Mesenchymal stem cell (in vitro differentiated cells and primary cell): ENCODE measurements around the gene FRZB.

Source experiments
- DNase-seq: peaks from one replicate; pipeline ENCODE4 v3.0.0-alpha.2; 2013
- H2AFZ ChIP-seq: one replicate; pipeline ENCODE4 v1.6.1; 2013; ENCODE audit warnings: low read depth, mild to moderate bottlenecking, control low read depth, inconsistent platforms, low read length, moderate library complexity
- H2AK5ac ChIP-seq: 2 replicates; pipeline ENCODE4 v1.6.1; 2013; ENCODE audit warnings: low read length, moderate library complexity, mild to moderate bottlenecking, inconsistent platforms; ENCODE audit not compliant: severe bottlenecking
- H2BK120ac ChIP-seq: one replicate; pipeline ENCODE4 v1.6.1; 2013; ENCODE audit warnings: low read depth, mild to moderate bottlenecking, inconsistent platforms, low read length, moderate library complexity
- H2BK12ac ChIP-seq, 2 experiments: one replicate each; pipeline ENCODE4 v1.6.1; 2013; ENCODE audit warnings: inconsistent platforms in 2 of 2, low read length in 2 of 2, mild to moderate bottlenecking in 2 of 2, moderate library complexity in 2 of 2, control low read depth in 1 of 2
- H2BK15ac ChIP-seq: one replicate; pipeline ENCODE4 v1.6.1; 2013; ENCODE audit warnings: mild to moderate bottlenecking, low read depth, inconsistent platforms; ENCODE audit not compliant: poor library complexity, severe bottlenecking
- H2BK5ac ChIP-seq: 2 replicates; pipeline ENCODE4 v1.6.1; 2013; ENCODE audit warnings: low read depth, mild to moderate bottlenecking, low read length, control low read depth, inconsistent platforms; ENCODE audit not compliant: poor library complexity, severe bottlenecking
- H3K14ac ChIP-seq, 2 experiments: one replicate each; pipeline ENCODE4 v1.6.1; 2013; ENCODE audit warnings: inconsistent platforms in 2 of 2, low read length in 2 of 2, control low read depth in 1 of 2, mild to moderate bottlenecking in 1 of 2, moderate library complexity in 1 of 2
- H3K18ac ChIP-seq, 2 experiments: one replicate each; pipeline ENCODE4 v1.6.1; 2013; ENCODE audit warnings: inconsistent platforms in 2 of 2, low read length in 2 of 2, control low read depth in 1 of 2, low read depth in 1 of 2, mild to moderate bottlenecking in 1 of 2
- H3K23ac ChIP-seq, 2 experiments: one replicate each; pipeline ENCODE4 v1.6.1; 2013; ENCODE audit warnings: inconsistent platforms in 2 of 2, low read length in 2 of 2, mild to moderate bottlenecking in 2 of 2, moderate library complexity in 2 of 2, control low read depth in 1 of 2
- H3K27ac ChIP-seq: 2 replicates; pipeline ENCODE4 v1.5.1; 2013; ENCODE audit warnings: mild to moderate bottlenecking, moderate library complexity, low read length, control low read depth, inconsistent platforms; ENCODE audit not compliant: poor library complexity, severe bottlenecking
- H3K27me3 ChIP-seq, 2 experiments: 2 replicates each; pipeline versions ENCODE4 v1.6.1 to v1.7.0; 2013; ENCODE audit warnings: low read length in 2 of 2, mild to moderate bottlenecking in 2 of 2, moderate library complexity in 2 of 2, control low read depth in 1 of 2, inconsistent platforms in 1 of 2; ENCODE audit not compliant: control insufficient read depth in 1 of 2, insufficient read depth in 1 of 2
- H3K36me3 ChIP-seq, 2 experiments: 2 replicates each; pipeline versions ENCODE4 v1.6.1 to v1.7.0; 2013; ENCODE audit warnings: low read length in 2 of 2, control low read depth in 1 of 2, inconsistent platforms in 1 of 2, low read depth in 1 of 2, mild to moderate bottlenecking in 1 of 2; ENCODE audit not compliant: insufficient read depth in 2 of 2, control insufficient read depth in 1 of 2
- H3K4ac ChIP-seq, 2 experiments: one replicate each; pipeline ENCODE4 v1.6.1; 2013; ENCODE audit warnings: inconsistent platforms in 2 of 2, low read length in 2 of 2, mild to moderate bottlenecking in 2 of 2, moderate library complexity in 2 of 2, control low read depth in 1 of 2, low read depth in 1 of 2
- H3K4me1 ChIP-seq: 2 replicates; pipeline ENCODE4 v1.6.1; 2013; ENCODE audit warnings: low read depth, low read length, control low read depth; ENCODE audit not compliant: control insufficient read depth, insufficient read depth
- H3K4me2 ChIP-seq: 2 replicates; pipeline ENCODE4 v1.6.1; 2013; ENCODE audit warnings: low read length, mild to moderate bottlenecking, inconsistent platforms; ENCODE audit not compliant: poor library complexity, severe bottlenecking
- H3K4me3 ChIP-seq, 2 experiments: 2 replicates each; pipeline versions ENCODE4 v1.5.1 to v1.7.0; 2013; ENCODE audit warnings: low read length in 2 of 2, mild to moderate bottlenecking in 2 of 2, control low read depth in 1 of 2, low read depth in 1 of 2; ENCODE audit not compliant: insufficient read depth in 1 of 2
- H3K79me1 ChIP-seq: replicated peaks from 2 replicates; pipeline ENCODE4 v1.6.1; 2013; ENCODE audit warnings: mild to moderate bottlenecking, control low read depth, low read length, inconsistent platforms; ENCODE audit not compliant: poor library complexity, severe bottlenecking
- H3K9ac ChIP-seq: 2 replicates; pipeline ENCODE4 v1.7.0; 2013; ENCODE audit warnings: mild to moderate bottlenecking, low read length, moderate library complexity
- H3K9me3 ChIP-seq: 2 replicates; pipeline ENCODE4 v1.7.0; 2013; ENCODE audit warnings: mild to moderate bottlenecking, low read length; ENCODE audit not compliant: control insufficient read depth
- H4K8ac ChIP-seq: one replicate; pipeline ENCODE4 v1.6.1; 2013; ENCODE audit warnings: inconsistent platforms, mild to moderate bottlenecking, low read length, moderate library complexity
- H4K91ac ChIP-seq: one replicate; pipeline ENCODE4 v1.6.1; 2013; ENCODE audit warnings: mild to moderate bottlenecking, low read length, inconsistent platforms
- whole genome bisulfite sequencing: methylation state at CpG from one replicate; pipeline ENCODE4 v1.1.7; 2013; ENCODE audit warnings: mixed read lengths; 5-methylcytosine and 5-hydroxymethylcytosine counted together

Gene FRZB

DNA sequence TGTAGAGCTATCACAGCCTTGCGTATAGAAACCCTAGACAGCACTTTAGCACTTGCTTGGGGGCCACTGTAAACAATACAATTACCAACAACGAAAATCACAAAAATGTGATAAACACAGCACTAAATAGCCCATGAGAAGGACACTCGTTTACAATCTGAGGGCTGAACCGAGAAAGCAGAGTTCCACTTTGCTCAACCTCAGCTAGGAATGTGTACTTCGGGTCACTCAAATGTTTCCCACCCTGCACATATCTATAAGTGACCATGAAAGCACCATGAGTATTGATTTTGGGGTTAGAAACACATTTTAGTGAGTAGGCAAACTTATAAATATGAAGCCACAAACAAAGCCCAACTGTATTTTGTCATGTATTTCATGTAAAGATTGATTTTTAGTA lies 62.3 kb downstream of the FRZB start:
- H3K4me3 ChIP-seq = no peak overlapping the region
- H2BK15ac ChIP-seq = no peak overlapping the region
- H2BK5ac ChIP-seq = no peak overlapping the region
- no peak overlapping the region for H3K4me2 ChIP-seq
- H3K36me3 ChIP-seq = no peaks in the 10 kb centered on the region
- no peak overlapping the region for H2BK12ac ChIP-seq
- DNase-seq = no peak
- H3K79me1 ChIP-seq = no peaks in the 10 kb centered on the region
- no peaks in the 10 kb centered on the region for H3K4me1 ChIP-seq
- no peak overlapping the region for H4K91ac ChIP-seq
- no peak overlapping the region for H3K14ac ChIP-seq
- 69% methylated on average over 4 of the region's 5 CpGs for WGBS
- H3K18ac ChIP-seq = no peak overlapping the region
- no peak overlapping the region for H4K8ac ChIP-seq
- no peak overlapping the region for H3K9ac ChIP-seq
- H3K9me3 ChIP-seq = no peaks in the 10 kb centered on the region
- no peak overlapping the region for H2AFZ ChIP-seq
- no peaks in the 10 kb centered on the region for H3K27me3 ChIP-seq
- no peak overlapping the region for H2BK120ac ChIP-seq
- no peak overlapping the region for H2AK5ac ChIP-seq
- H3K23ac ChIP-seq = no peak overlapping the region
- H3K4ac ChIP-seq = no peak overlapping the region
- H3K27ac ChIP-seq = no peak overlapping the region

DNA sequence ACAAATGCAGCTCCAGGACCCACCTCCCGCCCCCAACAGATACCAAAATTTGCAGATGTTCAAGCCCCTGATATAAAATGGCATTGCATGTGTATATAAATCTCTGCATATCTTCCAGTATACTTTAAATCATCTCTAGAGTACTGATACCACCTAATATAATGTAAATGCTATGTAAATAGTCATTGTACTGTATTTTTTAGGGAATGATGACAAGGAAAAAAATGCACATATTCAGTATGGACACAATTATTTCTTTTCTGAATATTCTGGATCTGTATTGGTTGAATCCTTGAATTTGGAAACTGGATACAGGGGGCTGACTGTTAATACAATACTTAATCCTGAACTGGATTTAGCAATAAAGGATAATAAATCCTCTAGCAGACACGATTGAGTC lies 67.7 kb downstream of the FRZB start:
- Histone ChIP-seq H2BK120ac (no peak overlapping the region), H4K8ac (no peak overlapping the region), H3K4me1 (no peaks in the 10 kb centered on the region), H3K79me1 (no peaks in the 10 kb centered on the region), H2BK15ac (no peak overlapping the region), H4K91ac (no peak overlapping the region), H3K9me3 (no peaks in the 10 kb centered on the region), H3K14ac (no peak overlapping the region), H3K23ac (no peak overlapping the region), H2AFZ (no peak overlapping the region), H3K18ac (no peak overlapping the region), H3K9ac (no peak overlapping the region), H2AK5ac (no peak overlapping the region), H2BK5ac (no peak overlapping the region), H2BK12ac (no peak overlapping the region), H3K36me3 (no peaks in the 10 kb centered on the region), H3K4ac (no peak overlapping the region), H3K4me3 (no peak overlapping the region), H3K27ac (no peak overlapping the region), H3K27me3 (no peaks in the 10 kb centered on the region), H3K4me2 (no peak overlapping the region)
- DNase-seq = no peak
- WGBS = no CpG with 5 or more reads among the region's 2 CpGs

DNA sequence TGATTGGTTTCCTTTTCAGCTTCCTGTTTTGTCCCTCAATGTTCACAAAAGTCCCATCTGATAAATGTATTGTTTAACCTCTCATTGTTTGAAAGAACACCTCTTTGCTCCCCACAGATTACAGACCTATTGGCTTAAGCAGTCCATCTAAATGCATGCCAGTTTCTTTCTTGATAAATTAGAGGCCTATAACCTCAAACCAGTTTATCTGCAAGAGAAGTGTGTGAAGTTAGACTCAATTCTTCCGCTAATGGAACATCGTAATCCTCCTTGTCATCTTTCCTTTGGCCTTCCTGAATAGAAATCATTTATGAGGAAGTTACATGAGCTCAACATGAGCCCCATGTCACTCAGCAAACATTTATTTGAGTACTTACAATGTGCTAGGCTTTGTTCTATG lies 74.0 kb downstream of the FRZB start:
- no peak overlapping the region for H2BK12ac ChIP-seq
- H3K9me3 ChIP-seq = no peaks in the 10 kb centered on the region
- H3K4me1 ChIP-seq = no peaks in the 10 kb centered on the region
- H2BK15ac ChIP-seq = no peak overlapping the region
- H2BK120ac ChIP-seq = no peak overlapping the region
- no peak overlapping the region for H3K14ac ChIP-seq
- DNase-seq = no peak
- H3K27me3 ChIP-seq = no peaks in the 10 kb centered on the region
- WGBS = no CpG with 5 or more reads among the region's 2 CpGs
- no peaks in the 10 kb centered on the region for H3K79me1 ChIP-seq
- no peak overlapping the region for H2AFZ ChIP-seq
- no peak overlapping the region for H3K18ac ChIP-seq
- H4K8ac ChIP-seq = no peak overlapping the region
- no peak overlapping the region for H3K27ac ChIP-seq
- no peak overlapping the region for H4K91ac ChIP-seq
- no peak overlapping the region for H3K4me3 ChIP-seq
- no peak overlapping the region for H3K23ac ChIP-seq
- H3K9ac ChIP-seq = no peak overlapping the region
- no peaks in the 10 kb centered on the region for H3K36me3 ChIP-seq
- H3K4me2 ChIP-seq = no peak overlapping the region
- H2AK5ac ChIP-seq = no peak overlapping the region
- H2BK5ac ChIP-seq = no peak overlapping the region
- H3K4ac ChIP-seq = no peak overlapping the region

DNA sequence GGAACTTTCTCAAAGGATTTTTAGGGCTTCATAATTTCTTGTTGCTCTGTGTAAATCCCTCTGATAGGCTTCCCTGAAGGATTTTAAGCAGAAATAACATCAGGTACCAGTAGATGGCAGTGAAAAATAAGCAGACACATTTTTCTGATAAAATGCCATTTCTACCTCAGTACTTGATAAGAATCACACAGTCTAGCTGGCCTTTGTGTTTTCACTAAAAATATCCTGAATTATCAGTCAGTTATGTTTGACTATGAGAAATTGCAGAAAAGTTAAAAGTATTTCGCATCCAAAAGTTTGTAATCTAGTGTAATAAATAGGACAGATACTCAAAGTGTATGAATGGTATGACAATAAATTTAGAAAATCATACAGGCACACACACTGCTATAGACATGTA lies 81.7 kb downstream of the FRZB start:
- no peak overlapping the region for H4K91ac ChIP-seq
- H3K23ac ChIP-seq = no peak overlapping the region
- H3K4ac ChIP-seq = no peak overlapping the region
- H3K4me2 ChIP-seq = no peak overlapping the region
- H3K9me3 ChIP-seq = no peaks in the 10 kb centered on the region
- WGBS = no CpG with 5 or more reads among the region's 1 CpG
- H2BK15ac ChIP-seq = no peak overlapping the region
- no peak overlapping the region for H4K8ac ChIP-seq
- DNase-seq = peak; percentile 60
- no peak overlapping the region for H3K14ac ChIP-seq
- H3K4me3 ChIP-seq = no peak overlapping the region
- no peak overlapping the region for H2AFZ ChIP-seq
- no peak overlapping the region for H3K18ac ChIP-seq
- peaks cover 2 to 15% of the 10 kb centered on the region in 2 experiments for H3K36me3 ChIP-seq
- no peaks in the 10 kb centered on the region for H3K4me1 ChIP-seq
- no peaks in the 10 kb centered on the region for H3K27me3 ChIP-seq
- H2BK5ac ChIP-seq = no peak overlapping the region
- no peak overlapping the region for H2BK120ac ChIP-seq
- H2BK12ac ChIP-seq = no peak overlapping the region
- no peaks in the 10 kb centered on the region for H3K79me1 ChIP-seq
- H3K27ac ChIP-seq = no peak overlapping the region
- H2AK5ac ChIP-seq = no peak overlapping the region
- H3K9ac ChIP-seq = no peak overlapping the region
